Renal cortex interstitium (tissue), 11 donors: ENCODE results near the gene MCF2L. TPM values are rescaled to one million over a fixed set of nuclear protein-coding genes. Genes with fewer than 3 reads are reported as not detected.

Experiments
- DNase-seq, 11 donors: peaks; one replicate each; pipeline ENCODE4 v3.0.0-alpha.2; 2013; ENCODE audit warnings: low read depth in 9 of 11, low spot score in 4 of 11; ENCODE audit errors: extremely low read depth in 1 of 11
- polyA plus RNA-seq, 3 donors: library from polyadenylated mRNA; unstranded; fragments of 120-200 nt; gene quantifications; one replicate each; pipeline ENCODE4 v1.2.1, GENCODE V29; 2013; ENCODE audit not compliant: insufficient read length in 3 of 3

MCF2L gene
- polyA plus RNA-seq, 3 donors = 29.5 to 46.9 (median 34.9) TPM

GRCh38 chr13:113036401-113036800, 67.4 kb downstream of the MCF2L start:
- DNase-seq = no peak

DNA sequence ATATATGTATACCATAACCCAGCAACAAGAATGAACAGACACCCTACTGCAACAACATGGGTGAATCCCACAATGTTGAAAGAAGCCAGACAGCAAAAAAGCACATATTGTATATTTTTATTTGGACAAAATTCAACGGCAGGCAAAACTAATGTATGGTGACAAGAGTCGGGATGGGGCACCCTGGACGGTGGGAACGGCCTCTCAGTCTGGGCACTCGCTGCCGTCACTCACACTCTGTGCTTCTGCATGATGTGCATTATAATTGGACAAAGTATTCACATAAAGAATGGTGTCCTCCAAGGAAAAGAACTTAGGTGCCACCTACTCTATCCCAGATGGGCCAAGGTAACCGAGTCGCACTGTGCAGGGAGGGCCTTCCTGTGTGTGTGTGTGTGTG, 71.0 kb downstream of the MCF2L start:
- DNase-seq = no peak

GRCh38 chr13:113040597-113041292, 71.7 kb downstream of the MCF2L start:
- no peak for DNase-seq

GRCh38 chr13:113041293-113041690, 72.3 kb downstream of the MCF2L start:
- no peak for DNase-seq

- DNase-seq = no peak
These were observed 72.9 kb downstream of the MCF2L start for GRCh38 chr13:113041896-113042295.

DNA sequence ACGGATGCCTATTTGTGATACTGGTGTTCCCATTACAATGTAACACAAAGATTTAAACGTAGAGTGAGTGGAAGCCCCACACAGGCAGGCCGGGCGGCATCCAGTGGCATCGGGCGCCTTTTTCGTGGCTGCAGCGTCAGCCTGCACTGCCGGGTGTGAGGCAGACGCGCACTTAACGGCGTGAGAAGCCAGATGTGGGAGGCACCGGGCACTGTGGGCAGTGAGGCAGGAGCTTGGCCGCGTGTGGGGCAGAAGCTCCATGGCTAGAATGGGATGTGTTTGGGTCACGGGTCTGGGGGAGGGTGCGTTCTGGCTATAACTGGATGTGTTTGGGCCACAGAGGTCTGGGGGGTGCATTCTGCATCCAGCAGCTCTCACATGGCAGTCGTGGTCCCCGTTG, 73.4 kb downstream of the MCF2L start:
- no peak for DNase-seq

DNA sequence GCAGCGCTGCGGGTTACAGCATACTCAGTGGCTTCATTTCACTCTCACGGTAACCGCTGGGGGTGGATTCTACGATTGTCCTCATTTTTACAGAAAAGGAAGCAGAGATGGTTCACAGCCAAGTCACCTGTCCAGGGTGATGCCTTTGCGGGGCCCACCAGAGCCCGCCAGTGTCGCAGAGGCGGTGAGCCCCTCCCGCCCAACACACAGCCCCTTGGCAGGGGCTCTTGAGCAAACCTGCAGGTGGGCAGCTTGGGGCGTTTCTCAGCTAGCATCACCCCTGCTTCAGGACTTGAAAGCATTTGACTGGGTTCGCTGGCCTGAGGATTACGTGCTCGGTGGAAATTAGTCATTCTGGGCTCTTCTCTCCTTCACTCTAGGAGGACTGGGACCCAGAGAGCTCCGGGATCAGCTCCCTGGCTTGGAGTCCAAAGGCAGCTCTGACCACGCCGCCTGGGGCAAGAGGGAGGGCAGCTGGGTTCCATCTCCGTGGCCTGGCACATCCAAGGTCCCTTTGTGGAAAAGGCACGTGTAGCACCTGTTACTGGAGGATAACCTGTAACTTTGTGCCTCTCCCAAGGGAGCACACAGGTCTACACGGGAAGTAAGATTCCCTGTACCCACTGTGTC, 74.1 kb downstream of the MCF2L start:
- no peak for DNase-seq

GRCh38 chr13:113043931-113044330, 74.9 kb downstream of the MCF2L start:
- DNase-seq = no peak

DNA sequence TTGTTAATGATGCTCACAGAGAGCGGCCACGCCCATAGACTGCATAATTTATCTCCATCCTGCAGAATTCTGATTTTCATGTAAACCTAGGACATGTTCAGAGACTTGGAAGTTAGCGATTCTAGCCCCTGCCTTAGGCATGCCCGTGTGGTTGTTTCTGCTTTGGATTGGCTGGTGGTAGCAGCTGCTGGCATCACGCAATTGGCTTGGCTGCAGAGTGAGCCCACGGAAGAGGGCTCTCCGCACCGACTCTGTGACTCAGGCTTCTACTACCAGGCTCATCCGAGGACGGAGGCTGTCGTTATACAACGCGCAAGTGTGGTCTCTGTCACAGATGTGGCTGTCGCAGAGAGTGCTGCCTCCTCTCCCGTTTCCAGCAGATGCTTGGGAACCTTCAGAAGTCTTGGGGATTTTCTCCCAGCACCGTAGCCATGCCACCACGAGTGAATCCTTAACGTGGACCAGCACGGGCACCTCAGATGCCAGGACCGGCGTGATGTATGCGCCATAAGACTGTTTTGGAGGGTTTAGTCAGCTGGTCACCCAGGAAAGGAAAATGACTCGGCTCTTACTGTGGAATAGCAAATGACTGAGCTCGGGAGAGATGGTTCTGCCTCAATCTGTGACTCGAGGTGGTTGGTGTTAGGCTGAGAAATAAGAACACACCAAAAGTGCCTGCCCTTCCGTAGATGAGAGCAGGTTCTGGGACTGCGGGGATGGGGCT, 75.5 kb downstream of the MCF2L start:
- DNase-seq = no peak

DNA sequence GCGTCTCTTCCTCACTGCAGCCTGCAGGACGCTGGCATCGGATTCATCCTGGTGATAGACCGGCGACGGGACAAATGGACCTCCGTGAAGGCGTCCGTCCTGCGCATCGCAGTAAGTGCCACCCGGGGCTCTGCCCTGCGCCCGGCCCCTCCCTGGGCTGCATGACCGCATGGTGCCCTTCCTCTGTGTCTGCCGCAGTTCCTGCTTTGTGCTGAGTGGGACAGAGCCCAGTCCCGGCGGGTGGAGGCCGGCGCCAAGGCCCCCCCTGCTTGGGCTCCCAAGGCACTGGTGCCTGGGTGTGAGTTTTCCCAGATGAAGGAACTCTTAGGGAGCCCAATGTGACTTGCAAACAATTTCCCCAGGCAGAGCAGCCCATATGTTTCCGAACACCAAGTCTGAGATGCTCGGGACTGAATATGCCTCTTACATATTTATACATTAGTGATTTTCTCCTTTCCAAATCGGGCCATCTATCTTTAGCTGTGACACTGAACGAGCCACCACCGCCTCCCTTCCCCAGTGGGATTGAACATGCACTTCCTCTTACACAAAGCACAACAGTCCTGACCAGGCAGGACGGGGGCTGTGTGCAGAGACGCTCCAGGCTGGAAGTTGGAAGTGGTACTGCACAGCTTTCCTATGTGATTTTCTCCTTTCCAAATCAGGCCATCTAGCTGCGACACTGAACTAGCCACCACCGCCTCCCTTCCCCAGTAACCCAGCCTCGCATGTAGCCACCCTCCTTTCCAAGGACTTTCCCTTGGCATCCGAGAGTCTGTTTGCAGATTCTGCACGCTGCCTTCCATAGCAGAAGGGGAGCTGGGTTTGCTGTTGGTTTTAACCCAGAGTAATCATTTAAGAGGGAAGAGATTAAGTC, 76.5 kb downstream of the MCF2L start:
- no peak for DNase-seq

DNA sequence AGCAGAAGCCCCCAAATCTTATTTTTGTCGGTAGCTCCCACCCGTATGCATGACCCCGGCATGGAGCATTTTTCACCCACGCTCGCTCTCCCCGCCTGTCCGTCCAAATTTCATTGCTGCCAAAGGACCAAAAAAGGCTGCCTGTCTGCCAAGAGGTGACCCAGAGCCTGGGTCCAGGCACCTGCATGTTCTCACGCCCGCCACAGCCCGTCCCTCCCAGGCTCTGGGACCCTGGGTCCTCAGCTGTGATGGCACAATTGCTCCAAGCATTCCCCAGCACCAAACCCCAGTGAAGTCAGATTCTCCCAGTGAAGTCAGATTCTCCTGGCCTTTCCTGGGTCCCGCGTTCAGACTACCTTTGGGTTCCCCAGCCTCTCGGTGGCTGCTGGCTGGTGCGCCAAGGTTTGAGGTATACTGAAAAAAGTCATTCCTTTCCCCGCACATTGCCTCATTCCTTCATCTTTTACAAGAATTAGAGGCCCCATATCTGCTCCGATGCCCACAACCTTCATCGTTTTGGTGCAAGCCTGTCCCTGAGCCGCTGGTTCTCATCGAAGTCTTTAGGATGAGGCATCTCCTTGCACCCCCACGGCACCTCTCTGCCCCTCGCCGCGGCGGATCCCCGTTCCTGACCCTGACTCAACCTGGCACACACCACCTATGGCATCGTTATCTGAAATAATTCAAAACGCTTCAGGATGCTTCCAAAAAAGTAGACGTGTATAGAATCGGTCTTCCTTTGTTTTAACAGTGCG, 77.3 kb downstream of the MCF2L start:
- no peak for DNase-seq

- no peak for DNase-seq
These were observed 77.8 kb downstream of the MCF2L start for GRCh38 chr13:113046883-113047244.

GRCh38 chr13:113047587-113047986, 78.6 kb downstream of the MCF2L start:
- no peak for DNase-seq

GRCh38 chr13:113048766-113049165, 79.8 kb downstream of the MCF2L start:
- DNase-seq = no peak

DNA sequence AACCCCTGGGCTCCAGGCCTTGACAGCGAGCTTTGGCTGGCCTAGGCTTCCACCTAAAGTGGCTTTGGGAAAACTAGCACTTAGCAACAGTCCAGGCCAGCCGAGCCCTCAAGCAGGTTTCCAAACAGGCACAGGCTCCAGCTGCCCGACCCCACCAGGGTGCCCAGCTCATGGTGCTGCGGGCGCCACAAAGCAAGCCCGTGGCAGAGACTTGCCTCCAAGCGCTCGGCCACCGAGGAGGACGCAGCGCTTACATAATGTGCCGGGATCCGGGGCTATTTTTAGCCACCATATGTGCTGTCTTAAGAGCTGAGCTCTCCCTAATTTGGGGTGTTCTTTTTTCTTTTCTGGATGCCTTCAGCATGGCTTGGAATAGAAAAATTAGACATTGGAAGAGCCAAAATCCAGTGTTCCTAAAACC, 80.5 kb downstream of the MCF2L start:
- no peak for DNase-seq

- DNase-seq = no peak
These were observed 81.0 kb downstream of the MCF2L start for GRCh38 chr13:113049981-113050380.

- DNase-seq = no peak
These were observed 81.9 kb downstream of the MCF2L start for GRCh38 chr13:113050734-113051431.

GRCh38 chr13:113051641-113052040, 82.6 kb downstream of the MCF2L start:
- no peak for DNase-seq
